Sigmoid colon (tissue), 4 donors: ENCODE measurements around the gene PLXND1.

Experiments used
- POLR2A ChIP-seq, 2 donors: fragments of 450-650 bp; IDR thresholded peaks; one replicate each; pipeline ENCODE4 v1.6.1; 2016; ENCODE audit warnings: antibody characterized with exemption in 2 of 2, mild to moderate bottlenecking in 2 of 2, moderate library complexity in 2 of 2
- POLR2AphosphoS5 ChIP-seq, 4 donors: sonication (generic); formaldehyde crosslinking; IDR thresholded peaks; one replicate each; pipeline ENCODE4 v1.6.1; 2017; ENCODE audit warnings: antibody characterized with exemption in 4 of 4

- no peak for TF ChIP-seq POLR2AphosphoS5 (IDR thresholded peaks at IDR 0.05)
- TF ChIP-seq POLR2A (IDR thresholded peaks at IDR 0.05), result no peak
These were observed 73.1 kb downstream of the PLXND1 start for GRCh38 chr3:129533406-129533805.
